Liver (tissue), 9 donors: ENCODE measurements around the gene OR13G1. TPM values are rescaled to one million over a fixed set of nuclear protein-coding genes. Genes with fewer than 3 reads are reported as not detected.
"Not testable (repeated sequence)": the region's sequence is repeated elsewhere in the genome, so short reads cannot be mapped to it uniquely, and the experiment has no call there.

ENCODE experiments used
- DNase-seq: peaks from one replicate; pipeline ENCODE4 v3.0.0-alpha.2; 2017; ENCODE audit warnings: low spot score
- H3K27ac ChIP-seq, 2 donors: one replicate each; pipeline ENCODE4 v1.7.0; 2013; ENCODE audit warnings: inconsistent platforms in 2 of 2, low read length in 2 of 2, control low read depth in 1 of 2, low read depth in 1 of 2, mild to moderate bottlenecking in 1 of 2
- H3K27me3 ChIP-seq, 4 donors: one replicate each; pipeline versions ENCODE4 v1.6.1 to v1.7.0; 2013; ENCODE audit warnings: low read length in 3 of 4, inconsistent platforms in 1 of 4, mild to moderate bottlenecking in 1 of 4, moderate library complexity in 1 of 4; ENCODE audit not compliant: control insufficient read depth in 4 of 4, insufficient read depth in 4 of 4
- H3K36me3 ChIP-seq, 4 donors: one replicate each; pipeline versions ENCODE4 v1.6.1 to v1.7.0; 2013; ENCODE audit warnings: low read length in 3 of 4, mild to moderate bottlenecking in 3 of 4, low read depth in 1 of 4, moderate library complexity in 1 of 4; ENCODE audit not compliant: control insufficient read depth in 4 of 4, insufficient read depth in 3 of 4
- H3K4me1 ChIP-seq, 4 donors: one replicate each; pipeline versions ENCODE4 v1.6.1 to v1.7.0; 2013; ENCODE audit warnings: low read length in 3 of 4, mild to moderate bottlenecking in 3 of 4, moderate library complexity in 1 of 4; ENCODE audit not compliant: control insufficient read depth in 4 of 4, insufficient read depth in 4 of 4
- H3K4me3 ChIP-seq, 3 donors: one replicate each; pipeline versions ENCODE4 v1.6.1 to v1.7.0; 2013; ENCODE audit warnings: low read length in 3 of 3, control low read depth in 1 of 3, low read depth in 1 of 3, mild to moderate bottlenecking in 1 of 3
- H3K9ac ChIP-seq, 2 donors: one replicate each; pipeline ENCODE4 v1.7.0; 2013; ENCODE audit warnings: low read length in 2 of 2, mild to moderate bottlenecking in 2 of 2, moderate library complexity in 2 of 2, control low read depth in 1 of 2, low read depth in 1 of 2
- H3K9me3 ChIP-seq, 4 donors: one replicate each; pipeline versions ENCODE4 v1.6.1 to v1.7.0; 2013; ENCODE audit warnings: low read length in 3 of 4; ENCODE audit not compliant: control insufficient read depth in 4 of 4
- EGR1 ChIP-seq, 2 donors: IDR thresholded peaks; 2 replicates each; pipeline ENCODE4 v1.6.1; 2016 to 2018; ENCODE audit warnings: antibody characterized with exemption in 2 of 2, low read depth in 2 of 2
- FOXA1 ChIP-seq: IDR thresholded peaks from 2 replicates; pipeline ENCODE4 v1.6.1; 2016; ENCODE audit warnings: antibody characterized with exemption
- GABPA ChIP-seq, 2 donors: IDR thresholded peaks in 1 of 2; conservative IDR thresholded peaks in 1 of 2; 2 replicates each; pipeline ENCODE4 v1.6.1; 2016; ENCODE audit warnings: antibody characterized with exemption in 2 of 2, mild to moderate bottlenecking in 1 of 2, moderate library complexity in 1 of 2
- HNF4A ChIP-seq, 2 donors: conservative IDR thresholded peaks; 2 replicates each; pipeline ENCODE4 v1.6.1; 2016; ENCODE audit warnings: antibody characterized with exemption in 2 of 2, mild to moderate bottlenecking in 2 of 2
- JUND ChIP-seq, 2 donors: IDR thresholded peaks; 2 replicates each; pipeline ENCODE4 v1.6.1; 2016; ENCODE audit warnings: antibody characterized with exemption in 2 of 2
- NR2F2 ChIP-seq: IDR thresholded peaks from 2 replicates; pipeline ENCODE4 v1.6.1; 2016; ENCODE audit warnings: antibody characterized with exemption
- RXRA ChIP-seq, 2 donors: IDR thresholded peaks; 2 replicates each; pipeline ENCODE4 v1.6.1; 2017 to 2018; ENCODE audit warnings: antibody characterized with exemption in 2 of 2, mild to moderate bottlenecking in 1 of 2
- SP1 ChIP-seq: IDR thresholded peaks from 2 replicates; pipeline ENCODE4 v1.6.1; 2018; ENCODE audit warnings: antibody characterized with exemption, mild to moderate bottlenecking
- TAF1 ChIP-seq: conservative IDR thresholded peaks from 2 replicates; pipeline ENCODE4 v1.6.1; 2016; ENCODE audit warnings: antibody characterized with exemption, mild to moderate bottlenecking
- WGBS: extraction: QIAGEN DNeasy Blood & Tissue Kit; methylation state at CpG from one replicate; pipeline ENCODE4 v1.1.7; 2013; 5-methylcytosine and 5-hydroxymethylcytosine counted together
- polyA plus RNA-seq, 2 donors: library from polyadenylated mRNA; stranded (reverse) in 1 of 2; unstranded in 1 of 2; fragments of 200-250 nt in 1 of 2; fragments of >200 nt in 1 of 2; fragmentation: Nextera tagmentation in 1 of 2; extraction: Ambion mirVana in 1 of 2; gene quantifications; one replicate each; pipeline versions ENCODE4 v1.2.1 to v1.2.3, GENCODE V29; 2013 to 2015
- total RNA-seq, 2 donors: library from RNA; depleted of rRNA; stranded (reverse); fragments of >200 nt; gene quantifications; one replicate each; pipeline ENCODE4 v1.2.3, GENCODE V29; 2014
- TF ChIP-seq, protein P1 (sequence below): IDR thresholded peaks from 2 replicates; pipeline ENCODE4 v1.6.1; 2016; ENCODE audit warnings: antibody characterized with exemption
- TF ChIP-seq, protein P2 (sequence below): IDR thresholded peaks from 2 replicates; pipeline ENCODE4 v1.6.1; 2016; ENCODE audit warnings: antibody characterized with exemption
- TF ChIP-seq, protein P3 (sequence below): fragments of 150-350 bp; IDR thresholded peaks from 2 replicates; pipeline ENCODE4 v1.5.1; 2017; ENCODE audit warnings: improper control_type of control experiment, low read depth, low read length; ENCODE audit not compliant: missing input control
- donor health status: healthy.
- donor health status: healthy.
- donor health status: healthy.
- donor health status: healthy.
- donor health status: healthy.

The OR13G1 gene
- total and polyA plus RNA-seq, 4 donors = not detected

DNA sequence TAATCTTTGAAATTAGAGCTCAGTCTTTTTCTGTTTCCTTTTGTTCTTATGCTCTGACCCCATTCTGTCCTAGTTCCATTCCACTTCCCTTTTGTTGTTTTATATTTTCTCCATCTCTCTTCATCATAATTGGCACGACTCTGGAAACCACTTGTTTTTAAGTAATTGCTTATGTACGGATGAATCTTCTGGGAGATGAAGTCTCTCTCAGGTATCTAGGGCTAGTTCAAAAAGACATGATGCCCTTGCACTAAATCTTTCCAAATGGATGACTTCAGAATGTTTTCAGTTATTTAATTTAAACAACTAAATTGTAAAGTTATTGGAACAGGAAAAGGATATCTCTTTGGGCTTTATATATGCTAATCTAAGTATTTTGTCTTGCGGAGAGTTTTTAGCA is 37.0 kb upstream of the OR13G1 start, which contains the start of gene OR6F1 (continued):
- TF ChIP-seq, protein P1, sequence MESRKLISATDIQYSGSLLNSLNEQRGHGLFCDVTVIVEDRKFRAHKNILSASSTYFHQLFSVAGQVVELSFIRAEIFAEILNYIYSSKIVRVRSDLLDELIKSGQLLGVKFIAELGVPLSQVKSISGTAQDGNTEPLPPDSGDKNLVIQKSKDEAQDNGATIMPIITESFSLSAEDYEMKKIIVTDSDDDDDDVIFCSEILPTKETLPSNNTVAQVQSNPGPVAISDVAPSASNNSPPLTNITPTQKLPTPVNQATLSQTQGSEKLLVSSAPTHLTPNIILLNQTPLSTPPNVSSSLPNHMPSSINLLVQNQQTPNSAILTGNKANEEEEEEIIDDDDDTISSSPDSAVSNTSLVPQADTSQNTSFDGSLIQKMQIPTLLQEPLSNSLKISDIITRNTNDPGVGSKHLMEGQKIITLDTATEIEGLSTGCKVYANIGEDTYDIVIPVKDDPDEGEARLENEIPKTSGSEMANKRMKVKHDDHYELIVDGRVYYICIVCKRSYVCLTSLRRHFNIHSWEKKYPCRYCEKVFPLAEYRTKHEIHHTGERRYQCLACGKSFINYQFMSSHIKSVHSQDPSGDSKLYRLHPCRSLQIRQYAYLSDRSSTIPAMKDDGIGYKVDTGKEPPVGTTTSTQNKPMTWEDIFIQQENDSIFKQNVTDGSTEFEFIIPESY = no peak
- TF ChIP-seq, protein P2, sequence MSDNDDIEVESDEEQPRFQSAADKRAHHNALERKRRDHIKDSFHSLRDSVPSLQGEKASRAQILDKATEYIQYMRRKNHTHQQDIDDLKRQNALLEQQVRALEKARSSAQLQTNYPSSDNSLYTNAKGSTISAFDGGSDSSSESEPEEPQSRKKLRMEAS = no peak
- TF ChIP-seq FOXA1 (no peak), HNF4A (conservative IDR thresholded peaks at IDR 0.05) (no peak), JUND (IDR thresholded peaks at IDR 0.05) (no peak), NR2F2 (no peak)

DNA sequence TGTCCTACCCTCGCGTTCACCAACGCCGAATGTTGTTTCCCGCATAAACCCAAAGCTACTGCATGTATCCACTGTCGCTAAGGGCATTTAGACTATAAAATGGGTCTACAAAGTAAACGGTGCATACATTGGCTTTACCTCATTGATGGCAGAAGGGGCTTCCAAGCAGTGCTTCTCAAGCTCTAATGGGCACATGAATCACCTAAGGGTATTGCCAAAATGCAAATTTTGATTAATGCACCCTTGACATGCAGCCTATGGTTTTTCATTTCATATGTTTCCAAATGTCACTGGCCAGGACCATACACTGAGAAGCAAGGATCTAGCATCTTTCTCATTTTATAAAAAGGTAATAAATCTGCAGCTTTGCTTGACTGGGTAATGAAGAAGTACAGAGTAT is 34.2 kb upstream of the OR13G1 start:
- DNase-seq = no peak
- Histone ChIP-seq H3K27me3 (no peaks in the 10 kb centered on the region), H3K36me3 (no peaks in the 10 kb centered on the region), H3K4me1 (no peaks in the 10 kb centered on the region), H3K9ac (no peak overlapping the region), H3K9me3 (peaks cover 0 to 5% (median 0%) of the 10 kb centered on the region in 4 donors), H3K4me3 (no peak overlapping the region), H3K27ac (no peak overlapping the region)
- 76% methylated on average over 7 of the region's 7 CpGs for WGBS
- TF ChIP-seq GABPA (IDR thresholded peaks at IDR 0.05 in 1 of 2, conservative IDR thresholded peaks at IDR 0.05 in 1 of 2) = no peak

DNA sequence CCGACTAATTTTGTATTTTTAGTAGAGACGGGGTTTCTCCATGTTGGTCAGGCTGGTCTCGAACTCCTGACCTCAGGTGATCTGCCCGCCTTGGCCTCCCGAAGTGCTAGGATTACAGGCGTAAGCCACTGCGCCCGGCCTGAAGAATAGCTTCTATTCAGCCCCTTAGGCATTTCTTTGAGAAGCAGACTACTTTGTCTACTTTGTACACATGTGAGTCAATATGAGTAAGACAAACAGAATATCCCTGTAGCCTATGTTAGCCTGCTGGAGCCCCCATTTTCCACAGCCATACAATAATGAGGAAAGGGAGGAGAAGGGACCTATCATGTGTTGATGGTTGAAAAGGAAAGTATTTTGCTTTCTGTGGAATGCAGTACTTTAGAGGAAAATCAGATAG is 31.1 kb upstream of the OR13G1 start:
- H3K27me3 ChIP-seq = not testable (repeated sequence)

DNA sequence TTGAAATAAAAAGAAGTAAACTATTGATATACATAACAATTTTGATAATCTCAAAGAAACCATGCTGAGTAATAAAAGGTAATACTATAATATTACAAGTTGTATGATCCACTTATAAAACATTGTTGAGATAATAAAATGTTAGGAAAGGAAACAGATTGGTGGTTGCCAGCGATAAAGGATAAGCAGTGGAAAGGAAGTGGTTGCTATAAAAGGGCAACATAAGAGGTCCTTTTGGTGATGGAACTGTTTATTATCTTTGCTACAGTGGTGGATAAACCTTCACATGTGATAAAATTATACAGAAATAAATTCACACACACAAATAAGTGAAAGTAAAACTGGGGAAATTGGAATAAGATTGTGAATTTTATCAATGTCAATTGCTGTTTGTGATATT is 21.8 kb upstream of the OR13G1 start:
- Histone ChIP-seq H3K4me1 (no peaks in the 10 kb centered on the region), H3K27ac (no peak overlapping the region), H3K27me3 (no peaks in the 10 kb centered on the region), H3K36me3 (no peaks in the 10 kb centered on the region), H3K4me3 (no peak overlapping the region), H3K9me3 (no peaks in the 10 kb centered on the region), H3K9ac (no peak overlapping the region)
- DNase-seq = no peak
- 61% methylated on average over 1 of the region's 1 CpG for WGBS
- no peak for TF ChIP-seq RXRA (IDR thresholded peaks at IDR 0.05)
- no peak for TF ChIP-seq HNF4A (conservative IDR thresholded peaks at IDR 0.05)
- TF ChIP-seq GABPA (IDR thresholded peaks at IDR 0.05 in 1 of 2, conservative IDR thresholded peaks at IDR 0.05 in 1 of 2) = no peak
- TF ChIP-seq TAF1 = no peak
- TF ChIP-seq EGR1 (IDR thresholded peaks at IDR 0.05; ENCODE audit: low read depth in 2 of 2) = no peak
- TF ChIP-seq SP1 = no peak
- TF ChIP-seq NR2F2 = no peak
- TF ChIP-seq, protein P3, sequence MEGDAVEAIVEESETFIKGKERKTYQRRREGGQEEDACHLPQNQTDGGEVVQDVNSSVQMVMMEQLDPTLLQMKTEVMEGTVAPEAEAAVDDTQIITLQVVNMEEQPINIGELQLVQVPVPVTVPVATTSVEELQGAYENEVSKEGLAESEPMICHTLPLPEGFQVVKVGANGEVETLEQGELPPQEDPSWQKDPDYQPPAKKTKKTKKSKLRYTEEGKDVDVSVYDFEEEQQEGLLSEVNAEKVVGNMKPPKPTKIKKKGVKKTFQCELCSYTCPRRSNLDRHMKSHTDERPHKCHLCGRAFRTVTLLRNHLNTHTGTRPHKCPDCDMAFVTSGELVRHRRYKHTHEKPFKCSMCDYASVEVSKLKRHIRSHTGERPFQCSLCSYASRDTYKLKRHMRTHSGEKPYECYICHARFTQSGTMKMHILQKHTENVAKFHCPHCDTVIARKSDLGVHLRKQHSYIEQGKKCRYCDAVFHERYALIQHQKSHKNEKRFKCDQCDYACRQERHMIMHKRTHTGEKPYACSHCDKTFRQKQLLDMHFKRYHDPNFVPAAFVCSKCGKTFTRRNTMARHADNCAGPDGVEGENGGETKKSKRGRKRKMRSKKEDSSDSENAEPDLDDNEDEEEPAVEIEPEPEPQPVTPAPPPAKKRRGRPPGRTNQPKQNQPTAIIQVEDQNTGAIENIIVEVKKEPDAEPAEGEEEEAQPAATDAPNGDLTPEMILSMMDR = no peak
- TF ChIP-seq, protein P1 = no peak

More for the DNA sequence above, 31.1 kb upstream of the OR13G1 start:
- H3K9me3 ChIP-seq, DNase-seq, H3K27ac ChIP-seq, H3K9ac ChIP-seq, H3K4me1 ChIP-seq, H3K4me3 ChIP-seq, H3K36me3 ChIP-seq: not testable (repeated sequence)
- 85% methylated on average over 8 of the region's 8 CpGs for WGBS
